Ovary (tissue), 3 donors: Measurements from ENCODE around the gene TMEM164.

Experiments
- CTCF ChIP-seq, 3 donors: fragments of 450-650 bp in 2 of 3; fragments of 200-600 bp in 1 of 3; IDR thresholded peaks; one replicate each; pipeline versions ENCODE4 v1.5.1 to v1.8.0; 2016 to 2022; ENCODE audit warnings: antibody characterized with exemption in 3 of 3, mild to moderate bottlenecking in 1 of 3
- EP300 ChIP-seq: sonication (generic); formaldehyde crosslinking; IDR thresholded peaks from one replicate; pipeline ENCODE4 v1.6.1; 2017; ENCODE audit warnings: antibody characterized with exemption
- POLR2A ChIP-seq: fragments of 450-650 bp; IDR thresholded peaks from one replicate; pipeline ENCODE4 v1.6.1; 2017; ENCODE audit warnings: antibody characterized with exemption, mild to moderate bottlenecking, moderate library complexity
- donor health status: DM: no; HTN: no; CAD: no.

- TF ChIP-seq POLR2A, result no peak
- no peak for TF ChIP-seq CTCF (IDR thresholded peaks at IDR 0.05)
- no peak for TF ChIP-seq EP300
Measured at GRCh38 chrX:110104078-110104477, 101.2 kb downstream of the TMEM164 start.
